HCEC 1CT (cell line): ENCODE data around the gene HLA-F.

Experiments
- DNase-seq: peaks from one replicate; pipeline ENCODE4 v3.0.0-alpha.2; 2017

HLA-F gene

DNA sequence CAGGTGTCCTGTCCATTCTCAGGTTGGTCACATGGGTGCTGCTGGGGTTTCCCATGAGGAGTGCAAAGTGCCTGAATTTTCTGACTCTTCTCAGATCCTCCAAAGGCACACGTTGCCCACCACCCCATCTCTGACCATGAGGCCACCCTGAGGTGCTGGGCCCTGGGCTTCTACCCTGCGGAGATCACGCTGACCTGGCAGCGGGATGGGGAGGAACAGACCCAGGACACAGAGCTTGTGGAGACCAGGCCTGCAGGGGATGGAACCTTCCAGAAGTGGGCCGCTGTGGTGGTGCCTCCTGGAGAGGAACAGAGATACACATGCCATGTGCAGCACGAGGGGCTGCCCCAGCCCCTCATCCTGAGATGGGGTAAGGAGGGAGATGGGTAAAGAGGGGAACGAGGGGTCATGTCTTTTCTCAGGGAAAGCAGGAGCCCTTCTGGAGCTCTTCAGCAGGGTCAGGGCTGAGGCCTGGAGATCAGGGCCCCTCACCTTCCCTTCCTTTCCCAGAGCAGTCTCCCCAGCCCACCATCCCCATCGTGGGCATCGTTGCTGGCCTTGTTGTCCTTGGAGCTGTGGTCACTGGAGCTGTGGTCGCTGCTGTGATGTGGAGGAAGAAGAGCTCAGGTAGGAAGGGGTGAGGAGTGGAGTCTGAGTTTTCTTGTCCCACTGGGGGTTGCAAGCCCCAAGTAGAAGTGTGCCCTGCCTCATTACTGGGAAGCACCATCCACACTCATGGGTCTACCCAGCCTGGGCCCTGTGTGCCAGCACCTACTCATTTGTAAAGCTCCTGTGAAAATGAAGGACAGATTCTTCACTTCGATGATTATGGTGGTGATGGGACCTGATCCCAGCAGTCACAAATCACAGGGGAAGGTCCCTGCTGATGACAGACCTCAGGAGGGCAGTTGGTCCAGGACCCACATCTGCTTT is 2.0 kb downstream of the HLA-F start:
- DNase-seq = no peak

DNA sequence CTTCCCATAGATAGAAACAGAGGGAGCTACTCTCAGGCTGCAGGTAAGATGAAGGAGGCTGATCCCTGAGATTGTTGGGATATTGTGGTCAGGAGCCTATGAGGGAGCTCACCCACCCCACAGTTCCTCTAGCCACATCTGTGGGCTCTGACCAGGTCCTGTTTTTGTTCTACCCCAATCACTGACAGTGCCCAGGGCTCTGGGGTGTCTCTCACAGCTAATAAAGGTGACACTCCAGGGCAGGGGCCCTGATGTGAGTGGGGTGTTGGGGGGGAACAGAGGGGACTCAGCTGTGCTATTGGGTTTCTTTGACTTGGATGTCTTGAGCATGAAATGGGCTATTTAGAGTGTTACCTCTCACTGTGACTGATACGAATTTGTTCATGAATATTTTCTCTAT is 2.8 kb downstream of the HLA-F start:
- no peak for DNase-seq

- no peak for DNase-seq
These were observed 3.4 kb downstream of the HLA-F start for GRCh38 chr6:29726571-29727194.

GRCh38 chr6:29727637-29728036 is 4.4 kb downstream of the HLA-F start:
- no peak for DNase-seq

DNA sequence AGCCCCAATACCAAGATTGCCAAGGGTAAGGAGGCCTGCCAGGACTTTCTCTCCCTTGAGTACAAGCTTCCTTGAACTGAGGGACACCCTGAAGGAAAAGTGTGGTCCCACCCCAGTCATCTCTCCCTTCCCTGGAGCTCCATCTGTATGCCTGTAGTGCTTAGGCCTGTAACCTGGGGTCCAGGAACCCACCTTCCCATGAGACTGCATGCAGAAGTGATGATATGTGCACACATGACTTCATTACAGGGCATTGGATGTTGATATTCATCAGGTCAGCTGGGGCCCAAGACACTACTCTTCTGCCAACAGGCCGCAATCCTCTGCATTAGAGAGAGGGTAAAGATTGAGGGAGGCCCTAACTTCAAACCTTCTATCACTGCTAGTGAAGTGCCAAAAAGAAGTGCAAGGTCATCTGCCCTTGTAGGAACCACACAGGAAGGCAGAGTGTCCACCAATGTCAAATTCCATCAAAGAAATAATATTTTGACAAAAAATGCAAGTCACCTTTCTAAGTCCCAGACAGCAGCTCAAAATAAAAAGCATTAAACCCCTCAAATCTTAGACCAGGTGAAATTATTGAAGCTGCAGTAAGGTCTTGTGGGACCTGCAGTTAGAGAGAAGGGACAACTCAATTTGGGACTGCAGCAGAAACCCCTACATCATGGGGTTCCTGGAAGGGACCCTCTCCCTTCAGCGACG is 5.1 kb downstream of the HLA-F start:
- DNase-seq = no peak

GRCh38 chr6:29728875-29729270 is 5.6 kb downstream of the HLA-F start:
- DNase-seq = no peak

DNA sequence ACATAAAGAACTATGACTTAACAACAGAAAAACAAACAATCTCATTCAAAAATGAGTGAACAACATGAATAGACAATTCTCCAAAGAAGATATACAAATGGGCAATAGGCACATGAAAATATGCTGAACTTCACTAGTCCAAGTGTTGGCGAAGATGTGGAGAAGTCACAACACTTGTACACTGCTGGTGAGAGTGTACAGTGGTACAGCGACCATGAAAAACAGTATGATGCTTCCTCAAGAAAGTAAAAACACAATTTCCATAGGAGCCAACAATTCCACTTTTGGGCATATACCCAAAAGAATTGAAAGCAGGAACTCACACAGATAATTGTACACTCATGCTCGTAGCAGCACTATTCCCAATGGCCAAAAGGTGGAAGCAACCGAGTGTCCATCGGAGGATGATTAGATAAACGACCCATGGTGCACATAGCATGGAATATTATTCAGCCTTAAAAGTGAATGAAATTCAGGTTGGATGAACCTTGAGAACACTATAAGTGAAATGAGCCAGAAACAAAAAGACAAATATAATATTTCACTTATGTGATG is 6.6 kb downstream of the HLA-F start:
- no peak for DNase-seq

GRCh38 chr6:29730575-29731126 is 7.4 kb downstream of the HLA-F start:
- no peak for DNase-seq

- DNase-seq = no peak
These were observed 8.0 kb downstream of the HLA-F start for GRCh38 chr6:29731281-29731680.

DNA sequence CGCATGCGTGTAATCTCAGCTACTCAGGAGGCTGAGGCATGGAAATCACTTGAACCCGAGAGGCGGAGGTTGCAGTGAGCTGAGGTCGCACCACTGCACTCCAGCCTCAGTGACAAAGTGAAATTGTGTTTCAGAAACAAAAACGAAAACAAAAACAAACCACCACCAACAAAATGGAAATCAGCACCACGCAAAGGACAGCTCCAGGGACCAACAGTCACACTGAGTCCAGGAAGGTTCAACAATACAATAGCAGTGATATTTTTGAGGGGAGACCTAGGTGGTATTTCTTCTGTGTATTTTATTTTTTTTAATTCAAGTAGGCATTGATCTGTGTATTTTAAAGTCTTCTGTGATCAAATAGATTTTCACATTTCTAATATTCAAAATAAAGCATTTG is 9.8 kb downstream of the HLA-F start:
- no peak for DNase-seq

- no peak for DNase-seq
These were observed 11.1 kb downstream of the HLA-F start for GRCh38 chr6:29734046-29735018.

- DNase-seq = no peak
These were observed 13.3 kb downstream of the HLA-F start for GRCh38 chr6:29736563-29736962.

- peak; percentile 71 for DNase-seq
These were observed 14.7 kb downstream of the HLA-F start for GRCh38 chr6:29737707-29738630.

DNA sequence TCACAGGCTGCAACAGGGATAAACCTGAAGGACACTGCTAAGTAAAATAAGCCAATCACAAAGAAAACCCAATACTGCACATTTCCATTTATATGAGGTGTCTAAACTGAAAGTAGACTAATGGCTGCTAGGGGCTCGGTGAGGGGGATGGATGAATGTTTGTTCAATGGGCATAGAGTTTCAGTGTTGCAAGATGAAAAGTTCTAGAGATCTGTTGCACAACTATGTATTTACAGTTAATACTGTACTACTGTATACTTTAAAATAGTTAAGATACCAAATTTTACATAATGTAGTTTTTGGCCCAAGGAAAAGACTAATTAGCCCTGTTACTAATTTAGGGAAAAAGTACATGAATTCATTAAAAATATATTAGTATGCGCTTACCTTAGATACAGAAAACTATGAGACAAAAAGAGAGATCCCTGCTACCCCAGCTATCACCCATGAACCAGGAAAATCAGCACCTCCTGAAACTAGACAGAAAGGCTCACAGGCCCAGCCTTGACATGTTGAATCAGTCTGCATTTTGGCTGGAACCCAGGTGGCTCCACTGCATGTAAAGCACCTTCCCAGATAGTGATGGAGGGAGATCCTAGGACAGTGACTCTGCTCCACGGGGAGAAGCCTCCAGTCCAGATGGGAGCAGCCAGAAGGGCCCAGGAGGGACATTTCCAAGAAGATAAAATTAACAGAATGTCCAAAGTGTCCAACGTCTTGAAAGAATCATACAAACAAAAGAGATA is 16.1 kb downstream of the HLA-F start:
- no peak for DNase-seq

DNA sequence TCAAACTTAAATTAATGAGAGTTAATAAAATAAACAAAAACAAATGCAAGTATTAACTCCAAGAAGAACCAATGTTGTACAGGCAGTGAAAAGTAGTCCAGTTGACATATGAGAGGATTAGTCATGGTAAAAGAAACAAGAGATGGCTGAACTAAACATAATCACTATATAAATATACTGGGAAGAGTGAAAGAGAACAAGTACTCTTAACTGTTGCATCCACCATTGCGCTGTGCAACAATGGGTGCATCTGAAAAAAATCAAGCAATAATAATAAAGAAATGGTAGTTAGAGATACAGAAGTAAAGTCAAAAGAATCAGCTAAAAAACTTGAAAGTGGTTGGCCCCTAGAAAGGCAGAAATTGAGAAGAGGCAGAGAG is 16.6 kb downstream of the HLA-F start:
- DNase-seq = no peak

DNA sequence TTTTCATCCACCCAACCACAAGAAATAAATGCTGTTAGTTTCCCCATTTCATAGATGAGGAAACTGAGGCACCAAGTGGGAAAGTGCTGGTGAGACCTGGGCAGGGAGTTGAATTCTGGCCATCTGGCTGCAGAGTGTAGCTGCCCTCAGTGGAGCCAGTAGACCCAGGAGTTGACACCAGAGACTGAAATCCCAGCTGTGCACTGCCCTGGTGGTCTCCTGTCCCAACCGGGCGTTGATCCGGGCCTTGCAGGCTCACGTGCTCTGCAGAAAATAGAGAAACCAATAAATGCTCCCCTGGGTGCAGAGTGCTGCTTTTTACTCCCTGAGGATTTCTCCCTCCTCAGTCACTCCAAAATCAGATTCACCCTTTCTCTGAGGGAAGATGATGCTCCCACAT is 18.4 kb downstream of the HLA-F start:
- DNase-seq = no peak

- no peak for DNase-seq
These were observed 18.9 kb downstream of the HLA-F start for GRCh38 chr6:29742127-29742526.

- DNase-seq = no peak
These were observed 19.8 kb downstream of the HLA-F start for GRCh38 chr6:29743025-29743424.

DNA sequence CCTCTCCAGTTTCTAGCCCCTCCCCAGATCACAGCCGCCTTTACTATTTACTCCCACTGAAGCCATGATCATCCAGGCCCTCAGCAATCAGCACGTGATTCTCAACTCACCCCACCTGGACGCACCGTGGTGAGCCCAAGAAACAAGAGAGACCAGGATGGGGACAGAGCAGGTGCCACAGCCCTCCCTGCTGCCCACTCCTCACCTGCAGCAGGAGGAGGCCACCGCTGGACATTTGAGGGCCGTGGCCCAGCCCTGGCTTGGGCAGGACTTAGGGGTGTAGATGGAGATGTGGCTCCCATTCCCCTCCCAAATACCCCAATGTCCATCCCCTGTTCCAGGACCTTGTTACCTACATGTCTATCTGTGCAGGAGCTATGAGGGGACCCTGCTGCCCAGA is 20.3 kb downstream of the HLA-F start:
- DNase-seq = no peak

DNA sequence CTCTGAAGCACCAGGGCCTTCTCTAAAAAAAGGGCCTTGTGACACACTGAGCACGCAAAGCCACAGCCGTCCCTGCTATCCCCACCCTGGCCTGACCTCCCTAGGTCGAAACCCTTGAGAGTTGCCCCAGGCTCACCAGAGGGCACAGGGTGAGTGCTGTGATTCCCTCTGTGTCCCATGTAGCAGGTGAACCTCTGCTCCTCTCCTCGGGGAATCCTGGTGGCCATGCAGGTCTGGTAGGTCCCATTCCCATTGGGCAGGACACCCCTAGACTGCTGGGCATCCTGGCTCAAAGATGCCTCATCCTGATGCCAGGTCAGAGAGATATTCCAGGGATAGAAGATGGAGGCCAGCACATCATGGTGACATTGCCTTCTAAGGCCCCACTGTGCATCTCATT is 20.9 kb downstream of the HLA-F start:
- DNase-seq = no peak
